OCI-M2 (cell line): ENCODE results near the gene ITSN1.

Source experiments
- DNase-seq: peaks from one replicate; lab custom pipeline; 2025; ENCODE audit not compliant: unreplicated experiment; lab: John Stamatoyannopoulos, UW

Gene ITSN1

GRCh38 chr21:33677450-33677849 is 35.1 kb downstream of the ITSN1 start:
- no peak for DNase-seq

GRCh38 chr21:33680870-33681269 is 38.6 kb downstream of the ITSN1 start:
- DNase-seq, result no peak

GRCh38 chr21:33682992-33683627 is 40.8 kb downstream of the ITSN1 start:
- DNase-seq, result no peak

- no peak for DNase-seq
Observed at GRCh38 chr21:33684068-33684467, 41.8 kb downstream of the ITSN1 start.

- DNase-seq, result no peak
Observed at GRCh38 chr21:33684923-33685560, 42.7 kb downstream of the ITSN1 start.

- no peak for DNase-seq
Observed at GRCh38 chr21:33685613-33686197, 43.4 kb downstream of the ITSN1 start.

- DNase-seq, result no peak
Observed at GRCh38 chr21:33686386-33686785, 44.1 kb downstream of the ITSN1 start.

GRCh38 chr21:33687634-33688033 is 45.3 kb downstream of the ITSN1 start:
- no peak for DNase-seq

GRCh38 chr21:33688353-33688752 is 46.1 kb downstream of the ITSN1 start:
- DNase-seq, result no peak

GRCh38 chr21:33690874-33691273 is 48.6 kb downstream of the ITSN1 start:
- no peak for DNase-seq

GRCh38 chr21:33691945-33692603 is 49.8 kb downstream of the ITSN1 start:
- DNase-seq, result no peak

GRCh38 chr21:33695813-33696212 is 53.5 kb downstream of the ITSN1 start:
- DNase-seq, result no peak

- no peak for DNase-seq
Observed at GRCh38 chr21:33696465-33696864, 54.2 kb downstream of the ITSN1 start.

- DNase-seq, result no peak
Observed at GRCh38 chr21:33698087-33698860, 56.0 kb downstream of the ITSN1 start.

GRCh38 chr21:33699277-33699676 is 57.0 kb downstream of the ITSN1 start:
- no peak for DNase-seq

- DNase-seq, result no peak
Observed at GRCh38 chr21:33700491-33700890, 58.2 kb downstream of the ITSN1 start.

- no peak for DNase-seq
Observed at GRCh38 chr21:33703750-33704606, 61.7 kb downstream of the ITSN1 start.

GRCh38 chr21:33707846-33708245 is 65.5 kb downstream of the ITSN1 start:
- DNase-seq, result no peak

- DNase-seq, result no peak
Observed at GRCh38 chr21:33708874-33709273, 66.6 kb downstream of the ITSN1 start.

GRCh38 chr21:33712022-33712803 is 69.9 kb downstream of the ITSN1 start:
- DNase-seq, result no peak
